ENCODE data around the gene COL28A1. TPM values are rescaled to one million over a fixed set of nuclear protein-coding genes. Genes with fewer than 3 reads are reported as not detected.

Gene COL28A1
- total RNA-seq, 1 experiment from 2014 or later = 0.81 TPM

GRCh38 chr7:7439564-7439963, 96.1 kb downstream of the COL28A1 start (continued):
- TF ChIP-seq ELF4 (CRISPR knock-in tag; IDR thresholded peaks at IDR 0.05; ENCODE audit: low read depth) (no peak), KAT7 (CRISPR knock-in tag; IDR thresholded peaks at IDR 0.05; ENCODE audit: borderline replicate concordance) (no peak), ZNF423 (CRISPR knock-in tag; IDR thresholded peaks at IDR 0.05) (no peak), ZSCAN18 (CRISPR knock-in tag; IDR thresholded peaks at IDR 0.05) (no peak), NFATC4 (CRISPR knock-in tag; IDR thresholded peaks at IDR 0.05) (no peak), ZNF532 (CRISPR knock-in tag; IDR thresholded peaks at IDR 0.05; ENCODE audit: borderline replicate concordance) (no peak), USF2 (CRISPR knock-in tag; IDR thresholded peaks at IDR 0.05) (no peak), ZNF263 (CRISPR knock-in tag; IDR thresholded peaks at IDR 0.05; ENCODE audit: low read depth) (no peak), TEAD4 (CRISPR knock-in tag; IDR thresholded peaks at IDR 0.05) (no peak)

- ChIA-PET POLR2A (no interaction called here), CTCF (interaction anchor here (1.6 to 1.8 kb wide), 2 partner anchors 15 to 243 kb away, joined by 5 read pairs; no protein-coding TSS in a partner anchor)
- Mint-ChIP-seq H3K27me3 (ENCODE audit: low read depth) (no peaks in the 10 kb centered on the region), H3K9me3 (peaks cover 13% of the 10 kb centered on the region), H3K36me3 (no peaks in the 10 kb centered on the region), H3K4me3 (no peak overlapping the region), H3K27ac (no peak overlapping the region), H3K4me1 (peaks cover 35% of the 10 kb centered on the region)
- no peak for DNase-seq (ENCODE audit: low spot score)
- TF ChIP-seq NR1H2 (CRISPR knock-in tag; IDR thresholded peaks at IDR 0.05) (no peak), E2F4 (CRISPR knock-in tag; IDR thresholded peaks at IDR 0.05; ENCODE audit: borderline replicate concordance, low read depth) (no peak), SOX15 (CRISPR knock-in tag; IDR thresholded peaks at IDR 0.05) (no peak)
- no peak for ATAC-seq
Observed at GRCh38 chr7:7438851-7439250, 96.8 kb downstream of the COL28A1 start.

GRCh38 chr7:7435978-7436377, 99.7 kb downstream of the COL28A1 start:
- CTCF ChIA-PET = interaction anchor here (1.9 kb wide), 1 partner anchor 254 kb away, joined by 4 read pairs; the partner anchor contains the start of gene C1GALT1

More at GRCh38 chr7:7435978-7436377, 99.7 kb downstream of the COL28A1 start:
- Mint-ChIP-seq H3K27ac (no peak overlapping the region), H3K27me3 (ENCODE audit: low read depth) (no peaks in the 10 kb centered on the region), H3K36me3 (no peaks in the 10 kb centered on the region), H3K4me1 (peaks cover 49% of the 10 kb centered on the region), H3K4me3 (no peak overlapping the region), H3K9me3 (peaks cover 4% of the 10 kb centered on the region; the same call in 1 of the 2 replicates)
- ATAC-seq = no peak
- TF ChIP-seq ATF1 (CRISPR knock-in tag; IDR thresholded peaks at IDR 0.05) = no peak
- no peak for TF ChIP-seq NFATC4 (CRISPR knock-in tag; IDR thresholded peaks at IDR 0.05)
- TF ChIP-seq ZNF532 (CRISPR knock-in tag; IDR thresholded peaks at IDR 0.05; ENCODE audit: borderline replicate concordance) = no peak
- no peak for TF ChIP-seq HMGXB4 (CRISPR knock-in tag; IDR thresholded peaks at IDR 0.05)
- TF ChIP-seq ATF3 (CRISPR knock-in tag; conservative IDR thresholded peaks at IDR 0.05) = no peak
- DNase-seq (ENCODE audit: low spot score) = no peak
- POLR2A ChIA-PET = no interaction called here
